Neural cell (in vitro differentiated cells): ENCODE measurements around the gene PCED1B. TPM values are rescaled to one million over a fixed set of nuclear protein-coding genes. Genes with fewer than 3 reads are reported as not detected.

Experiments used
- H2AFZ ChIP-seq: fragments of 200-600, 300-800 bp; sonication (generic), shearing (Covaris generic); 2 replicates; pipeline ENCODE4 v1.6.0; 2014; ENCODE audit warnings: low read depth, mild to moderate bottlenecking, antibody characterized with exemption, low read length, moderate library complexity
- H3F3A ChIP-seq: fragments of 200-600 bp; shearing (Covaris generic); 2 replicates; pipeline ENCODE4 v1.6.1; 2016; ENCODE audit warnings: mild to moderate bottlenecking, moderate library complexity, mixed read lengths, antibody characterized with exemption, low read length; ENCODE audit not compliant: insufficient read depth, poor library complexity, severe bottlenecking
- H3K27ac ChIP-seq: fragments of 200-600, 300-800 bp; sonication (generic), shearing (Covaris generic); 2 replicates; pipeline ENCODE4 v1.5.1; 2014; ENCODE audit warnings: mild to moderate bottlenecking, low read length, moderate library complexity
- H3K27me3 ChIP-seq: fragments of 300-800, 200-600 bp; sonication (generic), shearing (Covaris generic); 2 replicates; pipeline ENCODE4 v1.6.0; 2014; ENCODE audit warnings: mild to moderate bottlenecking, low read depth, low read length, moderate library complexity; ENCODE audit not compliant: insufficient read depth
- H3K36me3 ChIP-seq: fragments of 300-800, 200-600 bp; sonication (generic), shearing (Covaris generic); 2 replicates; pipeline ENCODE4 v1.5.1; 2014; ENCODE audit warnings: mild to moderate bottlenecking, antibody characterized with exemption, low read length, moderate library complexity; ENCODE audit not compliant: insufficient read depth
- H3K4me2 ChIP-seq: fragments of 300-800, 200-600 bp; sonication (generic), shearing (Covaris generic); 2 replicates; pipeline ENCODE4 v1.6.0; 2014; ENCODE audit warnings: mild to moderate bottlenecking, low read length
- H3K4me3 ChIP-seq: fragments of 300-800, 200-600 bp; sonication (generic), shearing (Covaris generic); 2 replicates; pipeline ENCODE4 v1.5.1; 2014; ENCODE audit warnings: mild to moderate bottlenecking, low read length, moderate library complexity
- H3K79me2 ChIP-seq: fragments of 200-600 bp; shearing (Covaris generic); replicated peaks from 2 replicates; pipeline ENCODE4 v1.6.0; 2014; ENCODE audit warnings: mild to moderate bottlenecking, low read length, moderate library complexity; ENCODE audit not compliant: insufficient read depth
- H3K9ac ChIP-seq: fragments of 300-800, 200-600 bp; sonication (generic), shearing (Covaris generic); 2 replicates; pipeline ENCODE4 v1.6.1; 2016; ENCODE audit warnings: mild to moderate bottlenecking, low read length, mixed read lengths
- H3K9me2 ChIP-seq: fragments of 200-600 bp; shearing (Covaris generic); 2 replicates; pipeline ENCODE4 v1.6.1; 2016; ENCODE audit warnings: mild to moderate bottlenecking, low read length, mixed read lengths; ENCODE audit not compliant: insufficient read depth
- H3K9me3 ChIP-seq: fragments of 200-600, 300-800 bp; sonication (generic), shearing (Covaris generic); 2 replicates; pipeline ENCODE4 v1.6.1; 2016; ENCODE audit warnings: mild to moderate bottlenecking, mixed run types, low read length, moderate library complexity, mixed read lengths
- H4K20me1 ChIP-seq: fragments of 200-600 bp; shearing (Covaris generic); 2 replicates; pipeline ENCODE4 v1.6.1; 2016; ENCODE audit warnings: mild to moderate bottlenecking, mixed run types; ENCODE audit not compliant: insufficient read depth
- CTCF ChIP-seq: fragments of 450-650 bp; IDR thresholded peaks from 2 replicates; pipeline ENCODE4 v1.5.1; 2014; ENCODE audit warnings: antibody characterized with exemption, mild to moderate bottlenecking, moderate library complexity; ENCODE audit not compliant: poor library complexity, severe bottlenecking
- EP300 ChIP-seq: fragments of 450-650 bp; conservative IDR thresholded peaks from 2 replicates; pipeline ENCODE4 v1.6.1; 2014; ENCODE audit warnings: antibody characterized with exemption, mild to moderate bottlenecking, moderate library complexity; ENCODE audit not compliant: poor library complexity, severe bottlenecking
- EZH2 ChIP-seq: fragments of 200-600, 300-800 bp; shearing (Covaris generic), sonication (generic); IDR thresholded peaks from 2 replicates; pipeline ENCODE4 v1.6.1; 2014; ENCODE audit warnings: antibody characterized with exemption, low read length, borderline replicate concordance, mild to moderate bottlenecking; ENCODE audit not compliant: insufficient read depth, poor library complexity, severe bottlenecking
- MXI1 ChIP-seq: fragments of 450-650 bp; conservative IDR thresholded peaks from 2 replicates; pipeline ENCODE4 v1.6.1; 2014; ENCODE audit warnings: antibody characterized with exemption, mild to moderate bottlenecking; ENCODE audit not compliant: poor library complexity, severe bottlenecking
- POLR2AphosphoS5 ChIP-seq: IDR thresholded peaks from 2 replicates; pipeline ENCODE4 v1.6.1; 2012
- RAD21 ChIP-seq: fragments of 450-650 bp; conservative IDR thresholded peaks from 2 replicates; pipeline ENCODE4 v1.6.1; 2014; ENCODE audit warnings: antibody characterized with exemption, mild to moderate bottlenecking, moderate library complexity
- REST ChIP-seq: IDR thresholded peaks from 2 replicates; pipeline ENCODE4 v1.6.1; 2012; ENCODE audit warnings: borderline replicate concordance
- SMC3 ChIP-seq: fragments of 450-650 bp; conservative IDR thresholded peaks from 2 replicates; pipeline ENCODE4 v1.6.1; 2014; ENCODE audit warnings: antibody characterized with exemption, mild to moderate bottlenecking, moderate library complexity; ENCODE audit not compliant: poor library complexity
- TAF1 ChIP-seq: IDR thresholded peaks from 2 replicates; pipeline ENCODE4 v1.6.1; 2012; ENCODE audit warnings: low read depth
- polyA plus RNA-seq: library from polyadenylated mRNA; depleted of rRNA; stranded (reverse); fragments of >200 nt; gene quantifications from 2 replicates; pipeline ENCODE4 v1.2.3, GENCODE V29; 2014

Gene PCED1B
- polyA plus RNA-seq, 1 donor from 2014 or later: not detected

GRCh38 chr12:47236109-47236714 is 156.8 kb downstream of the PCED1B start:
- no peak overlapping the region for H3K4me2 ChIP-seq
- no peak overlapping the region for H2AFZ ChIP-seq
- H3K27me3 ChIP-seq: no peaks in the 10 kb centered on the region
- H3K4me3 ChIP-seq: no peak overlapping the region
- no peaks in the 10 kb centered on the region for H4K20me1 ChIP-seq
- H3K9ac ChIP-seq: no peak overlapping the region
- no peak overlapping the region for H3K27ac ChIP-seq
- no peaks in the 10 kb centered on the region for H3K9me2 ChIP-seq
- TF ChIP-seq SMC3 (no peak), CTCF (no peak), RAD21 (no peak), REST (no peak), EZH2 (no peak), MXI1 (no peak), TAF1 (no peak), EP300 (no peak), POLR2AphosphoS5 (no peak)
- no peaks in the 10 kb centered on the region for H3K79me2 ChIP-seq
- H3F3A ChIP-seq: no peaks in the 10 kb centered on the region
- H3K36me3 ChIP-seq: no peaks in the 10 kb centered on the region
- no peaks in the 10 kb centered on the region for H3K9me3 ChIP-seq

- TF ChIP-seq CTCF (no peak), SMC3 (no peak), POLR2AphosphoS5 (no peak), TAF1 (no peak), EP300 (no peak), EZH2 (no peak), REST (no peak), RAD21 (no peak), MXI1 (no peak)
- Histone ChIP-seq H3K4me3 (no peak overlapping the region), H3K36me3 (no peaks in the 10 kb centered on the region), H3K27ac (no peak overlapping the region), H2AFZ (no peak overlapping the region), H3F3A (no peaks in the 10 kb centered on the region), H3K9me2 (no peaks in the 10 kb centered on the region), H4K20me1 (no peaks in the 10 kb centered on the region), H3K9ac (no peak overlapping the region), H3K79me2 (no peaks in the 10 kb centered on the region), H3K9me3 (no peaks in the 10 kb centered on the region), H3K27me3 (no peaks in the 10 kb centered on the region), H3K4me2 (no peak overlapping the region)
Measured at GRCh38 chr12:47237751-47238211, 158.4 kb downstream of the PCED1B start.
